HG02610 (cell line): ENCODE measurements around the gene ZNF506.
"Not testable (repeated sequence)": the region's sequence is repeated elsewhere in the genome, so short reads cannot be mapped to it uniquely, and the experiment has no call there.

Experiments
- ATAC-seq: cut with Tn5 transposase; IDR thresholded peaks from one replicate; pipeline ENCODE4 v1.9.1; 2021; ENCODE audit warnings: mild to moderate bottlenecking, moderate library complexity; ENCODE audit not compliant: unreplicated experiment

Gene ZNF506

DNA sequence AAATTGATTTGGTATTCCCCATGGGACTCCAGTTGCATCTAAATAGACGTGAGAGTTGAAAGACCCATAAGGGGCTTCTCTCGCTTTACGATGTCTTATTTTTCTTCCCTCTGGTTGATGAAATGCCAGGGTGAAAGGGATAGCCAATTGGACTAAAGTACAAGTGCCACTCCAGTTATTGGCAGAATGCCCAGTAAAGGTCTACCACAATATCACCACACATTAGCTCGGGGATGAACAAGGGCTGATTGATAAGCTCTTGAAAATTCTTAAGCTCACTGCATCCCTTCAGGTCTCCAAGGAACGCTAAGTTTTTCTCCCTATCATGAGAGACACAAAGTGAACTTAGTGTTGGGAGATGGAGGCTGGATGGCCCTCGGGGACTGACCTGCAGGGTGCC, 39.8 kb downstream of the ZNF506 start:
- ATAC-seq: not testable (repeated sequence)

DNA sequence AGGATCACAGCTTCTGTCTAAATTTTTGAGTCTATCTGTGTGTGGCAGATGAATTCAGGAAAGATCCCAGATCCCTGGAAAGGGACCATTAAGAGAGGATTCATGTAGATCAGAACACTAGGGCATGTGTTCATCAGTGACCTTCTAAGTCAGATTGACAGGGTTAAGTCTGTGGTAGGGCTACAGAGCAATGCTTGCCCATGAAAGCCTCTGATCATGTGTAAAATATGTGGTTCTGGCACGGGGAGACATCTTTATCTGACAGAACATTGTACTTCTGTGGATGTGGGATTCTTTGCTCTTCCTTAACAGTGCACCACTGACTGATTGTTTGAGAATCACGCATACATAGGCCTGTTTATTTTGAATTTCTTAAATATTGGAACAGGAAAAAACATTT, 42.9 kb downstream of the ZNF506 start:
- ATAC-seq: no peak

DNA sequence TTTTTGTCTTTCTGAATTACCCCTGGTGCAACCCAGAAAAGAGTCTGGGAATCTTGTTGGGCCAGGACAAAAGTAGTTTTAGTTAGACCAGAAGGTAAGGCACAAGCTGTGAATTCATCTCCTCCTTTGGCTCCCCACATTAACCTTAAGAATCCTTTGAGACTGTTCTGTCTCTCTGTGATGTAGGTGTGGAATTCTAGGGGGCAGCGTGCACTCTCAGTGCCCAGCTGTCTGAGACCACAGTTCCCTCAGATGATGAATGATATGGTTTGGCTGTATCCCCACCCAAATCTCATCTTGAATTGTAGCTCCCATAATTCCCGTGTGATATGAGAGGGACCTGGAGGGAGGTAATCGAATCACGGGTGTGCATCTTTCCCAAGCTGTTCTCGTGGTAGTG, 43.9 kb downstream of the ZNF506 start:
- no peak for ATAC-seq

DNA sequence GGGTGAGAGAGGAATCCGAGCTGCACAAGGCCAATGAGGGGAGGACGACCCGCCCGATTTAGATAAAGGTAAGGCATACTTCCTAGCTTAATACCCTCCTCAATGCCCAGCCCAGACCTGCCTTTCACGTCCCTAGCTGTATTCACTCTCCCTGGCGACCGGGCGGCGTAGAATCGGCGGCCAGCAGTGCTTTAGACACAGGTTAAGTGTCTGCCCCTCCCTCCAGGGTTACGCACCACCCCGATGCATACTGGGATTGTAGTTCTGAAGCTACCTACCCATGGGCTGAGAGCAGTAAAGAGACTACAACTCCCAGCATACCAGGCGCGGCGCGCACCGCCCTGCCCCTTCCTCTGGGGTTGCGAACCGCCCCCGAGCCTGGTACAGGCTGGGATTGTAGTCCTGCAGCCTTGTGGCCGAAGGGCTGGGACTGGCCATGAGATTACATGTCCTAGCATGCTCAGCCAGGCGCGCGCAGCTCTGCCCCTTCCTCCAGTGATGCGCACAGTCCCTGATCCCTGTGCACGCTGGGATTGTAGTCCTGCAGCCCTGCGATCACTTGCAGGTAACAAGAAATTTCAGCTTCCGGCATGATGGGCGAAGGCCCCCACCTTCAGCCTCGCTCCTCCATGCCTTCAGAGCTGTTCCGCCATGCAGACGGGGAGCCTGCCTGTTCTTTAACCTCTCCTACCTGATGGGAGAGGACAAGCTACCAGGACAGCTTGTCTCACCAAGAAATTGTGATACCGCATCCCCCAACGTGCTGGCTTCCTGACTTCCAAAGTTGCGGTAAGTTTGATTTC, 45.1 kb downstream of the ZNF506 start:
- ATAC-seq: peak; percentile 99

DNA sequence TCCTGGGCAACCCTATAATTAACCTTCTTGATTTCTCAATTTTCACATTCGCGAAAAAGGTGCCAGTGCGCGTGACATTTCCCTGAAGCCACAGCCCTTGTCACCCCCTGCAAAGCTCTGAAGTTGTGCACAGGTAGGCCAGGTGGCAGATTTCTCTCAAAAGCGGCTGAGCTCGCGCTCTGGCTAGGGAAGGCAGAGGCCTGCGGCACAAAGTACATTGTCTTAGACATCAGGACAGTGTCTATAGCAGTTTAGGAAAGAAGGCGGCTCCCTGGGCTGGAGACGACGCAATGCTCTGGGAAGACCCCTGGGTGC, 45.7 kb downstream of the ZNF506 start:
- peak; percentile 19 for ATAC-seq

DNA sequence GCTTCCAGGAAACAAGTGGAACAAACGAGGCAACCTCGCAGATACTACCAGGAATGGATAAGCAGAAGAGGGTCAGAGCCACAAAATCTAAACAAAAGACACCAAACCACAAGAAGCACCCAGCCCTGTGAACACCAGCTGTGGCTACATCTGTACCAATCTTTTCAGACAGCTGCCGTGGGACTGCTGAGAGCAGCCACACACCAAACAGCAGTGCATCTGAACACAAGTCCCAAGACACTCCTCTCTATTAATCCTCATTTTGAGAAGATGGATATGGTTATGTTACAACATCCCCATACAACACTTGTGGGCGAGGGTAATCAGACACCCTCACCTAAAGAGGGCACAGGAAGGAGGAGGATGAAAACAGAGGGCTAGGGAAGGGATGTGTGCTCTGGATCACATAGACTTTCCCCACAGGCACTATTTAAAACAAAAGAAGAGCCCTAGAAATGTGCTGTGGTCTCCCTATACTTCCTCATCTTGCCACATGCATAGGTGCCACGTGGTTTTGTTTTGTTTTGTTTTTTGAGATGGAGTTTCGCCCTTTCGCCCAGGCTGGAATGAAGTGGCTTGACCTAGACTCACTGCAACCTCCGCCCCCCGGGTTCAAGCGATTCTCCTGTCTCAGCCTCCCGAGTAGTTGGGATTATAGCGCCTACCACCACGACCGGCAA, 47.1 kb downstream of the ZNF506 start:
- ATAC-seq: no peak

DNA sequence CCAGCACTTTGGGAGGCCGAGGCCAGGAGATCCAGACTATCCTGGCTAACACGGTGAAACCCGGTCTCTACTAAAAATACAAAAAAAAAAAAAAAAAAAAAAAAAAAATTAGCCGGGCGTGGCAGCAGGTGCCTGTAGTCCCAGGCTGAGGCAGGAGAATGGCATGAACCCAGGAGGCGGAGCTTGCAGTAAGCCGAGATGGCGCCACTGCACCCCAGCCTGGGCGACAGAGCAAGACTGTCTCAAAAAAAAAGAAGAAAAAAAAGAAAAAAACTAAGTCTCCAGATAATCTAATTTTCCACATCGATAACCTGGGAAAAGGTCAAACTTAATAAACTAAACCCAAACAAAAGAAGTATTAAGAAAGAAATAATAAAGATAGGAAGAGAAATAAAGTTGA, 49.6 kb downstream of the ZNF506 start:
- not testable (repeated sequence) for ATAC-seq

DNA sequence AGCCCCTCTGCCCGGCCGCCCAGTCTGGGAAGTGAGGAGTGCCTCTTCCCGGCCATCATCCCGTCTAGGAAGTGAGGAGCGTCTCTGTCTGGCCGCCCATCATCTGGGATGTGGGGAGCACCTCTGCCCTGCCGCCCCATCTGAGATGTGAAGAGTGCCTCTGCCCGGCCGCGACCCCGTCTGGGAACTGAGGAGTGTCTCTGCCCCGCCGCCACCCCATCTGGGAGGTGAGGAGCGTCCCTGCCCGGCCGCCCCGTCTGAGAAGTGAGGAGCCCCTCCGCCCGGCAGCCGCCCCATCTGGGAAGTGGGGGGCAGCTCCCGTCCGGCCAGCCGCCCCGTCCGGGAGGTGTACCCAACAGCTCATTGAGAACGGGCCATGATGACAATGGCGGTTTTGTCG, 51.6 kb downstream of the ZNF506 start:
- not testable (repeated sequence) for ATAC-seq

DNA sequence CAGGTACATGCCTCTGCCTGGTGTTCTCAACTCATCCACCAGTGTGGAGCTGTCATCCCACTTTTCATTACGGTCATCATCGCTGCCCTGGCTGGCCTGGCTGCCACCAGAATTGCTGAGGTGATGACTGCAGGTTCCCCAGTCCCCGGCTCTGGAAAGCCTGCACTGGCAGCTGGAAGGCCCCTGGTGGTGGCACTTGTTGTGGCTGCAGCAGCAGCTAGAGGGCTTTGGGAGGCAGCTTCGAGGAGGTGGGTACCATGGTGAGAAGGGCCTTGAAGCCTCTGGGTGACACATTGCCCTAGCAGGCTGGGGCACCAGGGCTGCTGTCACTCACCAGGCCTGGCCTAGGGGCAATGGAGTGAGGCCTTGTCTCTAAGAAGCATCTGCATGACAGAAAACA, 63.4 kb downstream of the ZNF506 start:
- no peak for ATAC-seq

DNA sequence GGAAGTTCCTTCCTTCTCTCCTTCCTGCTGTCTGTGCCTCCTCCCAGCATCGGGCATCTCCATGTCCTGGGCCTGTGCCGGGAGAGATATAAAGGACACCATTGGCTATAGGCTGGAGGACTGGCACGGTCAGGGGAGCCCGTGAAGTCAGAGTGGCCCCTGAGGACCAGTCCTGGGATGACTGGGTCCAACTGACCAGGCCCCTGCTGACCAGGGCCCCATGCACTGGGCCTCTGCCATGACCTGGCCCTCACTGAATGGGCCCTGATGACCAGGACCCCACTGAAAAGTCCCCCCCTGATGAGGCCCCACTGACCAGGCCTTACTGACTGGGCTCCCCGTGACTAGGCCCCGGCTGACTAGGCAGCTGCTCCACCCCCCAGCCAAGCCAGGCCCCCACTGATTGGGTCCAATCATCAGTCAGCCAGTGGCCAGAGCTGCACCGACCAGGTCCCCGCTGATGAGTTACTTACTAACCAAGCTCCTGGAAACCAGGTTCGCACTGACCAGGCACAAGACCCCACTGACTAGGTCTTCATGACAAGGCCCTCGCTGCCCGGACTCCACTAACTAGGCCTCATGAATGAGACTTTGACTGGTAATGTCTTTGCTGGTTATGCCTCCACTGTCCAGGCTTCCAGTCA, 68.7 kb downstream of the ZNF506 start:
- no peak for ATAC-seq

DNA sequence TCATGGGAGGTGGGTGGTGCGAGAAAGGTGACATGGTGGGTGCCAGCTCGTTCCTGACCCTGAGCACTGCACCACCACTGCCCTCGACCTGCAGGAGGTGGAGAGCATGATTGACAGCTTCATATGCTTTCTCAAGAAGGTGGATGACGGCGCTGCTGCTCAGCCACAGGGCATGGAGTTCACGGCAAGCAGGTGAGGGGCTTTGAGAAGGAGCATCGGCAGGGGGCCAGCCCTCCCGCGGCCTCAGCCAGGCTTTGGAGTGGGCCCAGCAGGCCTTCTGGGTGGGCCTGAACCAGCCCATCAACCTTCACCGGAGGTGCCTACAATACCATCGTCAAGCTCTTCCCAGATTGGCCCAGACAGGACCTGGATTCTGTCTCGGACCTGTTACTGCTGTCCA, 69.7 kb downstream of the ZNF506 start:
- no peak for ATAC-seq

DNA sequence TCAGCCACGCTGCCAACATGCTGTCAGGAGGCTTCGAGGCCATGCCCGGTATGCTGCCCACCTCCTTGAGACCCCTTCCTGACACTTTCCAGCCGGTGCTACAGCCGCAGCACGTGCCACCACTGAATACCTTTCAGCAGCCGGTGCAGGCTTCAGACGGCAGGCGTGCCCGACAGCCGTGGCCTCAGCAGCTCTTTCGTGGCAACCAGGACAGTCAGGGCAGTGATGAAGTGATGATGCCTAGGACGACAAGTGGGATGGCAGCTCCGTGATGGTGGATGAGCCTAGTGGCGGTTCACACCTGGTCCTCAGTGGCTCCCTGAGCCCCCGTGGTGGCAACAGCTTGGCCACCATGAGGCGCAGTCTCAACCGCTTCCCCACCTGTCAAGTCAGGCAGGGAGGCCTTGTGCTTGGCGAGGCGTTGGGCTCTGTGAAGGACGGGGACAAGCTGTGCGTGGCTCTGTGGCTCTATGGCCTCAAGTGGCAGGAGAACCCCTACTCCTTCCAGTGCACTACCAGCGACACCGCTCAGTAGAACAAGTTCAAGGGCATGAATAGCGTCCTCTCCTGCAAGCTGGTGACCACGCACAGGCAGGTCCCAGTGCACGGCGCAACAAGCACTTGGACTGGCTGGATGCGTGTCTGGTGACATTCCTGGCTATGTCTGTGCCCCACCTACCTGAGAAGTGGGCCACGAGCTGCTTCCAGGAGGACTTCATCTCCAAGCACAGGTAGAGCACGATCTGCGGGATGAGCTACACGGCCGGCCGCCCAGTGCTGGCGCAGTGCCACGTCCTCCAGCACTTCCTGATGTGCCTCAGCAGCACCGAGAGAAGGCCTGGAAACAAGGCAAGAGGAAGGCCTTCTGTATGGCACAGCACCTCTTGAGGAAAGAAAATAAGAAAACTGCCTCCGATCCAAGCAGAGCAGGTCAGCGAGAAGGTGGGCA, 70.4 kb downstream of the ZNF506 start:
- no peak for ATAC-seq

DNA sequence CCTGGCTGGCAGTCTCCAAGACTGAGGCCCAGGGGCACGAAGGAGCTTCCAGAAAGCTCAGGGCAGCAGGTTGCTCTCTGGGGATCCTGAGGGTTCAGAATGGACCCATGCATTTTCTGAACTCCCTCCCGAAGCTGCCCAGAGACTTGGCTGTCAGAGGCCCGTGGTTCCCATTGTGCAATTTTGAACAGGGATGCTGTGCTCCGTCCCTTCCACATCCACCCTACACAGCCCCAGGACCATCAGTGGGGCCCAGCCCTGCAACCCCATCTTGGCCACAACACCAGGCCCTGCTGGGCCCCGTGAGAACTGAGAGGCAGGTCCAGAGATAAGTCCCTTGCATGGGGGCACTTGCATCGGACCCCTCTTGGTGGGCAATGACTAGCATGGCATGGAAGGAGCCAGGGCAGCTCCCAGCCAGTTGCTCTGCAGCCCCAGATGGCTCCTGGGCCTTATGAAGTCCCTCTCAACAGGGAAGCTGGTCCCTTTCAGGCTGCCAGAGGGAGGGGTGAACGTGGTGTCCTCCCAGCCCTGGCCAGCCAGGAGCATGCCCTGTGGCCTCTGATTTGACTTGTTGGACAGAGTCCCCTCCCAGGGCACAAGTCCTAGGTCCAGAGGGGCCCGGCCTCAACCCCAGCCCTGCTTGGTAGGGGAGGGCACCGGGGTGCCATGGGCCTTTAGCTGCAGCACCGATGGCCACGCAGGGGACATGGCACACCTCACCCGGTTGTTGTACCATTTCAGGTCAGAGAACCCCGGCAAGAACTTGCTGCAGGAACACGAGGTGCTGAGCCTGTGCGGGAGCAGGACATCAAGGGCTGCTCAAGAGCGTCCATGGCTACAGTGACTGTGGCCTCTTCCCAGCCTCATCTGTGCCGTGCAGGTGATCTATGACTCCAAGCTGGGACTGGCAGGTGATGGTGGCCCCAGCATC, 71.4 kb downstream of the ZNF506 start:
- no peak for ATAC-seq

DNA sequence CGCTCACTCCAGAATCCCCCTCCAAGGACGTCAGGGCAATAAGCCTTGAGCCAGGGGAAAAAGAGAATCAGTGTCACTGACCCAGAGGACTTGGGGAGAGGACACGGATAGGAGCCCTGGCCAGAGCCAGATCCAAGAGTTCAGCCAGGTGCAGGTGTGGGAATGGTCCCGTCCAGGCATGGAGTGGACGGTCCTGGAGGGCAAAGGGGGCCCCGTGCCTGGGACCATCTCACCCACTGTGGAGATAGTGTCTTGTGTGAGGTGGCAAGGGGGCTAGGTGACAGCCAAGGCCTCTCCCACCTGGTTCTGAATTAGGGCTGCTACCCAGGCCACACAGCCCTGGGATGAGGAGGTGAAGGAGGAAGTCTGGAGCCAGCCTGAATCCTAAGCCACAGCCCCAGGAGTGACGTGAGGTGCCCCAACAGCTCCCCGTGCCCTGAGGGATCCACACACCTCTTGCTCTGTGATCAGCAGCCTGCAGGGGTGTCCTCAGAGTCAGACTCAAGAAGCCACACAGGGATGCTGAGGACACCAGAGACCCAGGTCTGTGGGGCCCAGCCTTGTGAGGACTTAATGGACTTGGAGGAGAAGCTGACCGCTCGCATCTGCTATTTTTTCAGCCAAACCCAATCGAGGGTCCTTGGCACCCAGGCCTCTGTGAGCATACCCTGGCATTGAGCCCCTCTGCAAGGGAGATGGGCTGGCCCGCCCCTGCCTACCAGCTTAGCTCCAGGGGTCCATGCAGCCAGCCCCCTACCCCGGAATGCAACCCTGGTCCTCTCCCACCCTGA, 72.2 kb downstream of the ZNF506 start:
- ATAC-seq: no peak

DNA sequence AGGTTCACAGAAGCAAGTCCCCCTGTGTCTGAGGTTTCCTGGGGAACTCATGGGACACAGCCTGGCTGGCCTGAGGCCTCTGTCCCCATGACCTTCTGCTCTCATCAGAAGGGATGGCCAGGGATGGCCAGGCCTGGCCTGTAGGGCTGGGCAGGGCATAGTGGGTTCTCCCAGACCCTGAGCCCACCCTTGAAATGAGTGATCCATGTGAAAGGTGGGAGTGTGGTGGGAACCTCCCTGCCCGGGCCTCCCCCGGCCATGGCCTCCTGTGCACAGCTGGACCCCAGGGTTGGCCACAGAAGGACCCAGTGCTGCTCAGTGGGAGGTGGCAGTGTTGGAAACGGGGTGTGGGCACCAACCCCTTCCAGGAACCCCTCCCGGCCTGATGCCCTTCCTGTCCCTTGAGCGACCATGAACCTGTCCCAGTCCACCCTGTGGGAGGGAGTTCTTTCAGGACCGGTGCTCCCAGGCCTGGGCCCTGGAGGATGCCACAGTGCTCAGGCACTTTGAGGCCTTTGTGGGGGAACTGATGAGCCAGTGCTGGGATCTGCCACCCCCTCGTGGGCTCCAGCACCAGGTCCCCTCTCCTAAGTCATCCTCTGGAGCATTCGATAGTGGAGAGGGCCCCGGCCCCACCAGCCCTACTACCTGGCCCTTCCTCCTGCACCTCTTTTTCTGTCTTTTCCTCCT, 73.2 kb downstream of the ZNF506 start:
- no peak for ATAC-seq

DNA sequence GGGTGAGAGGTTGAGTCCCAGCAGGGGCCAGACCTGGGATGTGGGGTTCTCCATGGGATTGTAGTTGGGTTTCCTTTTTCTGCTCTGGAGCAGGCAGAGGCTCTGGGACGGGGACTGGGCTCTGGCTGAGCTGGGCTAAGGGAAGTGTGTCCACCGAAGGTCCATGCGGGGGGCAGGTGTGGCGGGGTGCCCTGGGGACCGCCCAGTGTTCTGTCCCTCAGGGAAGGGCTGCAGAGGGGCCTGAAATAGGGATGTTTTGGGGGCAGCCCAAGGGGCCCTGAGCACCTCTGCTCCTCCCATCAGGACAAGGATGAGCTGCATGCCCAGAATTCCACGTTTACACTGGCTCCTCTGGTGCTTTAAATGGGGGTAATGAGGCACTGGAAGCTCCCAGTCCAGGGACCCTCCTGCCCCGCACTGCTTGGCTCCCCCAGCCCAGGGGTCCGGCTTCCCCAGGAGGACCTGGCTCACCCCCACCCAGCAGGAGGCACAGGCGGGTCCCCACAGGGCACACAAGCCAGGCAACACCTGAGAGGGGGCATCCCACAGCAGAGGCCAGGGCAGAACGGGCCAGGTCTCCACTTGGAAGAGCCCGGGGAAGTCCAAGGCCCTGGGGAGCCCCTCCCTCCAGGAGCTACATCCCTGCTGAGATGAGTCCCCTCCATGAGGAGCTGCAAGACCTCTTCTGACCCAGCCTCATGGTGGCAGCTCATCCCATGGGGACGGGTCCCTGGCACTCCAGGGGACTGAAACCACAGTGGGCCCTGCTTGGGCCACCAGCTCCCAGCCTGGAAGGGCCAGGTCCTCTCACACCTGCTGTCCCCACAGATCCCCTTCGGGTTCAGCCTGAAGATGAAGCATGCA, 74.0 kb downstream of the ZNF506 start:
- no peak for ATAC-seq

DNA sequence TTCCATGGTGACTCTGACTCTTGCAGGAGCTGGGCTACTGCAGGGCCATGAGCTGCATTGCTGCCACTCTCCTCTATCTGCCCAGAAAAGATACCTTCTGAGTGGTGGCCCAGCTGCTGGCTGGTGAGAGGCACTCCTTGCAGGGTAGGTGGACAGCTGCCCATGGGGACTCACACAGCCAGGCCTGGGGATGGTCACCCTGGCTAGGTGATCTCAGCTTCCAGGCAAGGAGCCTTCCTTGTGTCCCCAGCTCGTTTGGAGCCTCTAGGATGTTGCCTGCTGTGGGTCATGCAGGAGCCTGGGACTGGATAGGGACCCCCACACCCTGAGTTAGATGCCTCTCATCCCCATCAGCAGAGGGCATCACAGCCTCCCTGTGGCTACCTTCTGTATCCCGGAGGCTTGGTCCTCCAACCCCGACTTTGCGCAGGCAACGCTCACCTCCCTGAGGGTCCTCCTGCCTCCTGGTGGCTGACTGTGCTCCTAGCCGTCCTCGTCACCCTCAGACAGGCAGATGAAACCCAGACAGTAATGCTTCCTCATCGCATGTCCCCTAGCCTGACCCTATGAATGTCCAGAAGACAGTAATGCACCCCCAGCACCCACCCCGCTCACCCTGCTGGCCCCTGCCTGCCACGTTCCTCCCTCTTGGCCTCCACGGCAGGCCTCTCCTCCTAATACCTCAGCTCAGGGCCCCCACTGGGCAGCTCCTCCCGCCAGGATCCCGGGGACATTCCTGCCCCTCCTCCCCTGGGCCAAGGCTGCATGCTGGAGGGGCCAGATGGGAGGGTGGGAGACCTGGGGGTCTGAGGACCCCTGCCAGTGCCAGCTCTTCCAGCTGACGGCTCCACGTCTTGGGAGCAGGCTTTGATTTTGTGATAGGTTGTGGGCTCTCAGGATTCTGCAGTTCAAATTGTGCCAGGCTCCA, 75.0 kb downstream of the ZNF506 start:
- no peak for ATAC-seq
